ENCODE results near the gene FBXO9.

DNA sequence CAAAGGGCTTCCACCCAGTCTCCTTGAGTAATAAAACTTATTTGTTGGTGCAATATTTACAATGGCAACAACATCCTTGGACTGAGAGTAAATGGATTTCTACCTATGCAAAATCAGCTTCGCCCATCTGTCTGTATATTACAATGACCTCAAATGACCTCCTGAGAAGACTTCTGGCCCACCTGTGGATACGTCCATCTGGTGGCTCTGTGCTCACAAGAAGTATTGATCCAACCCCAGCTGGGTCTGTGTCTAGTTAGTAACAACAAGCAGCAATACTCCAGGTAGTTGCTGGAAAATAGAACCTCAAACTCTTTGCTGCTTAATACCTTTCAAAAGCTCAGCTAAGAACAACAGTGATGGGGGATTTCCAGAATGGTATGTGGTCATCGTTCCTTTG, 35.4 kb upstream of the FBXO9 start:
- no peak for TF ChIP-seq POLR2A (IDR thresholded peaks at IDR 0.05)
- TF ChIP-seq, protein P1, sequence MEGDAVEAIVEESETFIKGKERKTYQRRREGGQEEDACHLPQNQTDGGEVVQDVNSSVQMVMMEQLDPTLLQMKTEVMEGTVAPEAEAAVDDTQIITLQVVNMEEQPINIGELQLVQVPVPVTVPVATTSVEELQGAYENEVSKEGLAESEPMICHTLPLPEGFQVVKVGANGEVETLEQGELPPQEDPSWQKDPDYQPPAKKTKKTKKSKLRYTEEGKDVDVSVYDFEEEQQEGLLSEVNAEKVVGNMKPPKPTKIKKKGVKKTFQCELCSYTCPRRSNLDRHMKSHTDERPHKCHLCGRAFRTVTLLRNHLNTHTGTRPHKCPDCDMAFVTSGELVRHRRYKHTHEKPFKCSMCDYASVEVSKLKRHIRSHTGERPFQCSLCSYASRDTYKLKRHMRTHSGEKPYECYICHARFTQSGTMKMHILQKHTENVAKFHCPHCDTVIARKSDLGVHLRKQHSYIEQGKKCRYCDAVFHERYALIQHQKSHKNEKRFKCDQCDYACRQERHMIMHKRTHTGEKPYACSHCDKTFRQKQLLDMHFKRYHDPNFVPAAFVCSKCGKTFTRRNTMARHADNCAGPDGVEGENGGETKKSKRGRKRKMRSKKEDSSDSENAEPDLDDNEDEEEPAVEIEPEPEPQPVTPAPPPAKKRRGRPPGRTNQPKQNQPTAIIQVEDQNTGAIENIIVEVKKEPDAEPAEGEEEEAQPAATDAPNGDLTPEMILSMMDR (IDR thresholded peaks at IDR 0.05) = no peak
- no peak for TF ChIP-seq POLR2AphosphoS5 (IDR thresholded peaks at IDR 0.05)

All from breast epithelium (tissue), 3 donors.